ENCODE measurements around the gene UNC5A.
"Not testable (repeated sequence)": the region's sequence is repeated elsewhere in the genome, so short reads cannot be mapped to it uniquely, and the experiment has no call there.

Gene UNC5A

GRCh38 chr5:176863765-176864098, 53.4 kb downstream of the UNC5A start:
- DNase-seq (ENCODE audit: low read depth), result no peak

DNA sequence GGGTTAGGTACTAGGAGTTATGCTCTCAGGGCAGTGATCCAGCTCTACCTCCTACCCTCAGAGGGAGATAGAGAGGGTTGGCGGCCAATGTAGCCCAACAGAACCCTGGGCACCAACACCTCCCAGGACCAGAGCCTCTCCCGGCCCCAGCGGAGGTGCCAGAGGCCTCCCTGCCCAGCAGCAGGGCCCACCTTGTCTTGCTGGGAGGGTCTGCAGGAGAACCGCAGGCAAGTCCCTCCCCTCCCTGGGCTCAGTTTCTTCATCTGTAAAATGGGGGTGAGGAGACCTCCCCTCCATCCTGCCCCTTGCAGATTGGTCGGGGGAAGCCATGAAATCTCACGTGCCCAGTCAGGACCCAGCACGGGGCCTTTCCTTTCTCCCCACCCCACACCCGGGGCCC, 54.4 kb downstream of the UNC5A start:
- no peak for DNase-seq (ENCODE audit: low read depth)

DNA sequence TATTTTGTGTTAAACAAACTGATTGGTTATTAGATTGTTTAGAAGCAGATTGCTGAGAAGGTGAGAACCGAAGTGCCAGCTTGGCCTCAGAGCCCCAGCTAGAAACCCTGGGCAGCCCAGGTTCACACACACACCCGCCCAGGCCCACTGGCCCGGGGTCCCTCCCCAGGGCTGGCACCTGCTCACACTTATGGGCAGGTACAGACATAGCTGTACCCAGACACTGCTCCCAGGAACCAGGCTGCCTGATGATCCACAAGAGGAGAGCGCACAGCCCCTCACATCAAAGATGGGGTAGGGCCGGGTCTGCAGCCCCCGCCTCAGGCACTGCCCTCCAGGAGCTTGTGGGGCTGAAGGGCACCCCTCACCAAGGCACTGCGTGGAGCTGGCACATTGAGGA, 55.6 kb downstream of the UNC5A start:
- DNase-seq (ENCODE audit: low read depth), result no peak

- no peak for DNase-seq (ENCODE audit: low read depth)
Measured at GRCh38 chr5:176866707-176867310, 56.5 kb downstream of the UNC5A start.

- no peak for DNase-seq (ENCODE audit: low read depth)
Measured at GRCh38 chr5:176868126-176868525, 57.8 kb downstream of the UNC5A start.

- no peak for DNase-seq (ENCODE audit: low read depth)
Measured at GRCh38 chr5:176868731-176869130, 58.4 kb downstream of the UNC5A start.

DNA sequence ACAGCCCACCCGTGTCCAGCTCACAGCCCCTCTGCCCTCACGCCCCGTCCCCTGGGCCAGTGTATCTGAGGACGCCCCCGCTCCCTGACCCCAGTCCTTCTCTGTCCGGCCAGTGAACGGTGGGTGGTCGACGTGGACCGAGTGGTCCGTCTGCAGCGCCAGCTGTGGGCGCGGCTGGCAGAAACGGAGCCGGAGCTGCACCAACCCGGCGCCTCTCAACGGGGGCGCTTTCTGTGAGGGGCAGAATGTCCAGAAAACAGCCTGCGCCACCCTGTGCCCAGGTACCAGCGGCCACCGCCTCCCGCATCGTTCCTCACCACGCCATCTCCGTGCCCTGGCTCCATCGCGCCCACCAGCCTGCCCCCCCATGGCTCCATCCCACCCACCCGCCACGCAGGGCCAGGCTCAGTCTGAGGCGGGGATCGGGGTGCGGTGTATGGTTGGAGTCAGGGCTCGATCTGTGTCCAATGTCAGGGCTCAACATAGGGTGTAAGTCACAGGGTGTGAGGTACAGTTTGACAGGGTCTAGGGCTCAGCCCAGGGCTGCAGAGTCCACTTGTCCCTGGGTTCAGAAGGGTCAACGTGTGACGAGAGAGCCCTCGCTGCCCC, 59.2 kb downstream of the UNC5A start:
- no peak for DNase-seq (ENCODE audit: low read depth)

DNA sequence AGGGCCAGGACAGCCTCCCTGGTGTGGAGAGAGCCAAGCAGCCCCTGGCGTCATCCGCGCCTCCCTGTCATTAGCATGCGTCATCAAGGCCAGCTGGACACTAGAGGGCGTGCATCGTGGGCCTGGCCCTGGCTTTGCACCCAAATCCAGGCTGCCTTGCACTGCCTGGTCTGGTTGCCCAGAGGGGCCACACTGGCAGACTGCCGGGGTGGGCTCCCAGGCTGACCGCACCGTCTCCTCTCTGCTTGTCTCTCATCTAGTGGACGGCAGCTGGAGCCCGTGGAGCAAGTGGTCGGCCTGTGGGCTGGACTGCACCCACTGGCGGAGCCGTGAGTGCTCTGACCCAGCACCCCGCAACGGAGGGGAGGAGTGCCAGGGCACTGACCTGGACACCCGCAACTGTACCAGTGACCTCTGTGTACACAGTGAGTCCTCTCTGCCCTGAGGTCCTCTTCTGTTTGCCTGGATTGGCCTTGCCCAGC, 59.8 kb downstream of the UNC5A start:
- DNase-seq (ENCODE audit: low read depth), result no peak

DNA sequence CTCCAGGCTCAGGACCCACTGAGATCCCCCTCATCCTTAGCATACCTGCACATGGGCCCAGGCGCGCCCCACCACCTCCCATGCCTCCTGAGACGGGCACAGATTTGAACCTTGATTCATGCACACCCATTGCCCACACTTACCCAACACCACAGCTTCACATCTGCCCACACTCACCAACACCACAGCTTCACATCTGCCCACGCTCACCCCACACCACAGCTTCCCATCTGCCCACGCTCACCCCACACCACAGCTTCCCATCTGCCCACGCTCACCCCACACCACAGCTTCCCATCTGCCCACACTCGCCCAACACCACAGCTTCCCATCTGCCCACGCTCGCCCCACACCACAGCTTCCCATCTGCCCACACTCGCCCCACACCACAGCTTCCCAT, 60.3 kb downstream of the UNC5A start:
- DNase-seq (ENCODE audit: low read depth), result not testable (repeated sequence)

DNA sequence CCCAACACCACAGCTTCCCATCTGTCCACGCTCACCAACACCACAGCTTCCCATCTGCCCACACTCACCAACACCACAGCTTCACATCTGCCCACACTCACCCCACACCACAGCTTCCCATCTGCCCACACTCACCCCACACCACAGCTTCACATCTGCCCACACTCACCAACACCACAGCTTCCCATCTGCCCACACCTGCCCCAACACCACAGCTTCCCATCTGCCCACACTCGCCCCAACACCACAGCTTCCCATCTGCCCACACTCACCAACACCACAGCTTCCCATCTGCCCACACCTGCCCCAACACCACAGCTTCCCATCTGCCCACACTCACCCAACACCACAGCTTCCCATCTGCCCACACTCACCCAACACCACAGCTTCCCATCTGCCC, 62.2 kb downstream of the UNC5A start:
- DNase-seq (ENCODE audit: low read depth), result not testable (repeated sequence)

DNA sequence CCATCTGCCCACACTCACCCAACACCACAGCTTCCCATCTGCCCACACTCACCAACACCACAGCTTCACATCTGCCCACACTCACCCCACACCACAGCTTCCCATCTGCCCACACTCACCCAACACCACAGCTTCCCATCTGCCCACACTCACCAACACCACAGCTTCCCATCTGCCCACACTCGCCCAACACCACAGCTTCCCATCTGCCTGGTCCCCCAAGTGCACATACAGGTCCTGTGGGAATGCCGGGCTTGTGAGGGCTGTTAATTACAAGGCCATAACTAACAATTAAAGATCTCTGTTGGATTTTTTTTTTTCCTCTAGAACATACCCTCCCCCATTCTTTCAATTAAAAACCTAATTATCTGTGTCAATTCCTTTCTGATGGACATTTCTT, 62.7 kb downstream of the UNC5A start:
- not testable (repeated sequence) for DNase-seq (ENCODE audit: low read depth)

DNA sequence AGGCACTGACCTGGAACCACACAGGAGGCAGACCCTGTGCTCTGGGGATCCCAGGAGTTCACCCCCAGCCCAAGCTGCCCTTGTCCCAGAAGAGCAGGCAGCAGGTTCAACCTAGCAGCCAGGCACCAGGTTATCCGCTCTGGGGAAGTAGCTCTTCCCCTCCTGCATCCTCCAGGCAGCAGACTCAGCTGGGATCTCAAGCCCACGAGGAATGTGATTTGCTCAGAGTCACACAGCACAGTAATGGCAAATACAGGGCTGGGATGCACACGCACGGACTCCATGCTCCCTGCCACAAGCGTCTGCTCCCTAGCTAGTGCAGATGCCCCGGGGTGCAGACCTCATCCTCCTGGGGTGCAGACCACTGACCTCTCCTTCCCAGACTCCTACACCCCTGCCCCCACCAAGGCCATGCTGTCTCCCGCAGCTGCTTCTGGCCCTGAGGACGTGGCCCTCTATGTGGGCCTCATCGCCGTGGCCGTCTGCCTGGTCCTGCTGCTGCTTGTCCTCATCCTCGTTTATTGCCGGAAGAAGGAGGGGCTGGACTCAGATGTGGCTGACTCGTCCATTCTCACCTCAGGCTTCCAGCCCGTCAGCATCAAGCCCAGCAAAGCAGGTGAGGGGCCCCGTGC, 63.3 kb downstream of the UNC5A start:
- no peak for DNase-seq (ENCODE audit: low read depth)

DNA sequence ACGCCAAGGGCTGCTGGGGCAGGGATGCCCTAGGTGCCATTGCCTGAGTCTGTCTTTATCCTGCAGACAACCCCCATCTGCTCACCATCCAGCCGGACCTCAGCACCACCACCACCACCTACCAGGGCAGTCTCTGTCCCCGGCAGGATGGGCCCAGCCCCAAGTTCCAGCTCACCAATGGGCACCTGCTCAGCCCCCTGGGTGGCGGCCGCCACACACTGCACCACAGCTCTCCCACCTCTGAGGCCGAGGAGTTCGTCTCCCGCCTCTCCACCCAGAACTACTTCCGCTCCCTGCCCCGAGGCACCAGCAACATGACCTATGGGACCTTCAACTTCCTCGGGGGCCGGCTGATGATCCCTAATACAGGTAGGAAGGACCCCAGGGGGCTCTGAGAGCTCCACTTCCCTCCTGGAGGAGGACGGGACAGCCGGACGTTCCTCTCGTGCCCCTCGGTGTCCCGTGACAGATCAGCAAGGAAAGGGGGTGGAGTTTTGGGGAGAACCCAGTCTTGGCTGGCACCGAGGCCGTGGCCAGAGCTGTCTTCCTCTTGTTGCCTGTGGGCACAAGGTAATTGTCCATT, 63.9 kb downstream of the UNC5A start:
- no peak for DNase-seq (ENCODE audit: low read depth)

DNA sequence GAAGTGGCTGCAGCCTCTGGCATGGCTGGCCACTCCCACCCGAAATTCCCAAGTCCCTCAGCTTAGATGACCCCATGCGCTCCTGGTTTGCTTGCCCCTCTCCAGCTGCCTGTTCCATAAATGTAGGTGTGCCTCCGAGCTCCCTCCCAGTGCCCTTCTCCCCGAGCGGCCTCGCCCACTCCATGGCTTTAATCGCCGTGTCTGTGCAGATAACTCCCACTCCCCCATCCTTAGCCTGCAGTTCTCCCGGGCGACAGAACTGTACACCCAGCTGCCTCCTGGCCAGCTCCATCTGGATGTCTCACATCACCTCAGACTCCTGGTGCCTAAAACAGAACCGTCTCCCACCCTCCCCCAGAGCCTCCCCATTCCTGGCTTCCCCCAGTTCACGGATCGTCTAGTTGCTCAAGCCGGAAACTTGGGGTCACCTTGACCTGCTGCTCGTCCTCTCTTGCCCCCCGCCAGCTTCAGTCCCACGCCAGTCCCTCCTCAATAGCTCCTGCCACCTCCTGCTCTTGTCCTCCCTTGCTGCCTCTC, 64.7 kb downstream of the UNC5A start:
- no peak for DNase-seq (ENCODE audit: low read depth)

- no peak for DNase-seq (ENCODE audit: low read depth)
Measured at GRCh38 chr5:176875783-176876505, 65.6 kb downstream of the UNC5A start.

- DNase-seq (ENCODE audit: low read depth), result no peak
Measured at GRCh38 chr5:176876506-176877431, 66.4 kb downstream of the UNC5A start.

DNA sequence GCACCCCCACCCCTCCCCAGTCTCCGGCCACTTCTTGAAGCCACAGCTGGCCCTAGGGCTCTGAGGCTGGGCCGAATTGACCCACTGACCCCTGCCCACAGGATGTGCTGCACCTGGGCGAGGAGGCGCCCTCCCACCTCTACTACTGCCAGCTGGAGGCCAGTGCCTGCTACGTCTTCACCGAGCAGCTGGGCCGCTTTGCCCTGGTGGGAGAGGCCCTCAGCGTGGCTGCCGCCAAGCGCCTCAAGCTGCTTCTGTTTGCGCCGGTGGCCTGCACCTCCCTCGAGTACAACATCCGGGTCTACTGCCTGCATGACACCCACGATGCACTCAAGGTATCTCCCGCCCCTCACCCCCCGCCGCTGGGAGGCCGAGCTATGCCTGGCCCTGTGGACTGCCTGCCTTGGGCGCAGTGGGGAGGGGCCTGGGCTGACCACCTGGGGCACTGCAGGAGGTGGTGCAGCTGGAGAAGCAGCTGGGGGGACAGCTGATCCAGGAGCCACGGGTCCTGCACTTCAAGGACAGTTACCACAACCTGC, 67.5 kb downstream of the UNC5A start:
- no peak for DNase-seq (ENCODE audit: low read depth)

- DNase-seq (ENCODE audit: low read depth), result no peak
Measured at GRCh38 chr5:176878463-176878862, 68.1 kb downstream of the UNC5A start.

DNA sequence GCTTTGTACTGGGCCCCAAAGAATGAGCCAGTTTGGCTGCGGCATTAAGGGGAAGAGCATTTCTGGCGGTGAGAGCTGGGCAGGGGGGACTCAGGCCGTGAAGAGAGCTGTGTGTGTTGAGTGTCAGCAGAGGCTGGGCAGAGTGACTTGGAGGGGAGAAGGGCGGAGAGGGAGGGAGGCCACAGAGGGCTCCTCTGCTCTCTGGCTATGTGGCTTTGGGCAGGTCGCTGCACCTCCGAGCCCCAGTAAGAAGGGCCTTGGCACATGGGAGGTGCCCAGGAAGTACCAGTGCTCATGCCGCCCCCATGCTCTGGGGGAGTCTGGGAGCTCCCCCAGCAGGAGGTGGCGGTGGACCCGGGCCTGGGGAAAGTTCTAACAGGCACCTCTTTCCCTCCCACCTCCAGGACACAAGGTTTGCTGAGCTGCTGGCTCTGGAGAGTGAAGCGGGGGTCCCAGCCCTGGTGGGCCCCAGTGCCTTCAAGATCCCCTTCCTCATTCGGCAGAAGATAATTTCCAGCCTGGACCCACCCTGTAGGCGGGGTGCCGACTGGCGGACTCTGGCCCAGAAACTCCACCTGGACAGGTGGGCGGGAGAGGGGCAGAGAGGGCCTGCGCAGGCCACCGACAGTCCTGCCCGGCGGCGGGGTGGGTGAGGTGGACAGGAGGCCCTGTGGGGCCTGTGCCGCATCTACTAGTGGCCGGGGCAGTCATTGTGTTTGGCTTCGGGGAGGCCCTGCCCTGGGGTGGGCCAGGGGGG, 68.7 kb downstream of the UNC5A start:
- DNase-seq (ENCODE audit: low read depth), result no peak

- no peak for DNase-seq (ENCODE audit: low read depth)
Measured at GRCh38 chr5:176879663-176880361, 69.5 kb downstream of the UNC5A start.
